ENCODE results near the gene ZMAT5.

The ZMAT5 gene

DNA sequence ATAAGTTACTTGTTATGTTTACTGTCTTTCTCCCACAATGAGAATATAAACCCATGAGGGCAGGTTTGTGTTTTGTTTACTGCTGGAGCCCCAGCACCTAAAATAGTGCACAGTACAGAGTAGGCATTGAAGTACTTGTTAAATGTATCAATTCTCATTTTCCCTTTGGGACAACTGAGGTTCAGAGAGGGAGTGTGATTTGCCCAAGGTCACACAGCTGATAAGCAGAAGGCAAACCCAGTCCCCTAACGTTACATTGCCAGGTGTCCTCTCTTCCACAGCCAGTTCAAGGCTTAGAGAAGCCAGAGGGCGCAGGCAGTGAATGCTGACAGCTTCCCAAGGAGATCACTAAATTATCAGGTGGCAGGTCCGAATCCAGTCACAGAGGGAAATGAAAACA is 16.8 kb downstream of the ZMAT5 start:
- Histone ChIP-seq H3K4me1 (ENCODE audit: low read length) (peaks cover 17% of the 10 kb centered on the region), H3F3A (ENCODE audit: insufficient read depth, low read length) (0 out of 2 replicates have a peak, but pooled peaks cover 11% of the 10 kb centered on the region), H3K4me2 (ENCODE audit: low read depth, low read length) (no peak overlapping the region), H3K9me2 (replicated peaks; ENCODE audit: insufficient read depth, low read length) (no peaks in the 10 kb centered on the region), H3K9ac (ENCODE audit: low read length) (no peak overlapping the region), H3K27ac (ENCODE audit: low read length) (no peak overlapping the region), H3K36me3 (replicated peaks; ENCODE audit: insufficient read depth, low read length) (no peaks in the 10 kb centered on the region), H4K20me1 (ENCODE audit: insufficient read depth, low read length) (no peaks in the 10 kb centered on the region), H3K9me3 (replicated peaks; ENCODE audit: insufficient read depth, low read length) (no peaks in the 10 kb centered on the region), H2AFZ (ENCODE audit: low read length) (no peak overlapping the region), H3K4me3 (ENCODE audit: low read length) (no peak overlapping the region), H3K27me3 (replicated peaks; ENCODE audit: insufficient read depth, low read length) (no peaks in the 10 kb centered on the region), H3K79me2 (ENCODE audit: low read length) (no peaks in the 10 kb centered on the region)
- DNase-seq, result no peak
- TF ChIP-seq, protein P1, sequence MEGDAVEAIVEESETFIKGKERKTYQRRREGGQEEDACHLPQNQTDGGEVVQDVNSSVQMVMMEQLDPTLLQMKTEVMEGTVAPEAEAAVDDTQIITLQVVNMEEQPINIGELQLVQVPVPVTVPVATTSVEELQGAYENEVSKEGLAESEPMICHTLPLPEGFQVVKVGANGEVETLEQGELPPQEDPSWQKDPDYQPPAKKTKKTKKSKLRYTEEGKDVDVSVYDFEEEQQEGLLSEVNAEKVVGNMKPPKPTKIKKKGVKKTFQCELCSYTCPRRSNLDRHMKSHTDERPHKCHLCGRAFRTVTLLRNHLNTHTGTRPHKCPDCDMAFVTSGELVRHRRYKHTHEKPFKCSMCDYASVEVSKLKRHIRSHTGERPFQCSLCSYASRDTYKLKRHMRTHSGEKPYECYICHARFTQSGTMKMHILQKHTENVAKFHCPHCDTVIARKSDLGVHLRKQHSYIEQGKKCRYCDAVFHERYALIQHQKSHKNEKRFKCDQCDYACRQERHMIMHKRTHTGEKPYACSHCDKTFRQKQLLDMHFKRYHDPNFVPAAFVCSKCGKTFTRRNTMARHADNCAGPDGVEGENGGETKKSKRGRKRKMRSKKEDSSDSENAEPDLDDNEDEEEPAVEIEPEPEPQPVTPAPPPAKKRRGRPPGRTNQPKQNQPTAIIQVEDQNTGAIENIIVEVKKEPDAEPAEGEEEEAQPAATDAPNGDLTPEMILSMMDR (IDR thresholded peaks at IDR 0.05; ENCODE audit: low read length), result no peak
- TF ChIP-seq EZH2 (optimal IDR thresholded peaks at IDR 0.05; ENCODE audit: low read depth, low read length), result no peak
- no peak for TF ChIP-seq EZH2phosphoT487 (IDR thresholded peaks at IDR 0.05; ENCODE audit: low read length)

DNA sequence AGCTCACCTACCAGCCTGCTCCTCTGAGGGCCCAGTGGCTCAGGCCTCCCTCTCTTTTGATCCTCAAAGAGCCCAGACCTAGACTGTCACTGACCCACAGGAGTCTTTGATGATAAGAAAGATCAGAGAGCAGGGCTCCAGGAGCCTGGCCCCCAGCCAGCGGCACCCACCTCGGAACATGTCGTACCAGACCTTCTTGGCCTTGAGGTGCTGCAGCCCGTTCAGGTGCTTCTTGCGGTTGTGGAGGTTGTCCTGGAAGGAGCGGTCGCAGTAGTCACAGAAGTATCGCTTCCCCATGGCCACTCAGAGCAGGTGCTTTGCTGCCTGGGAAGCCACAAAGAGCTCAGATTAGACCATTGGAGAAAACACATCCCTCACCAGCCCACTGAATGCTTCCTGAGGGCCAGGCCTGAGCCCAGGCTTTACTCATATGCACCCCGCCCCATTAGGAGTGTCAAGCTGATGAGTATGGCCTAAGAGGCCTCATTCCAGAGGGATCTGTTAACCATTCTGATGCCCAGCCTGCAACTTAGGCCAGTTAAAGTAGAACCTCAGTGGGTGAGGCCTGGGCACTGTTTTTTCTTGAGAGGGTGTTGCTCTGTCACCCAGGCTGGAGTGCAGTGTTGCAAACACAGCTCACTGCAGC is 18.4 kb downstream of the ZMAT5 start:
- Histone ChIP-seq H3K4me2 (ENCODE audit: low read depth, low read length) (peak overlapping the region; percentile 35; the same call in 1 of the 2 replicates), H3K27ac (ENCODE audit: low read length) (peak overlapping the region; percentile 60; the same call in 1 of the 2 replicates), H3F3A (ENCODE audit: insufficient read depth, low read length) (0 out of 2 replicates have a peak, but pooled peaks cover 11% of the 10 kb centered on the region), H2AFZ (ENCODE audit: low read length) (no peak overlapping the region), H3K9ac (ENCODE audit: low read length) (no peak overlapping the region), H4K20me1 (ENCODE audit: insufficient read depth, low read length) (no peaks in the 10 kb centered on the region), H3K36me3 (replicated peaks; ENCODE audit: insufficient read depth, low read length) (no peaks in the 10 kb centered on the region), H3K79me2 (ENCODE audit: low read length) (no peaks in the 10 kb centered on the region), H3K4me1 (ENCODE audit: low read length) (peaks cover 17% of the 10 kb centered on the region), H3K4me3 (ENCODE audit: low read length) (no peak overlapping the region), H3K9me3 (replicated peaks; ENCODE audit: insufficient read depth, low read length) (no peaks in the 10 kb centered on the region), H3K27me3 (replicated peaks; ENCODE audit: insufficient read depth, low read length) (no peaks in the 10 kb centered on the region), H3K9me2 (replicated peaks; ENCODE audit: insufficient read depth, low read length) (no peaks in the 10 kb centered on the region)
- TF ChIP-seq EZH2 (optimal IDR thresholded peaks at IDR 0.05; ENCODE audit: low read depth, low read length), result no peak
- no peak for TF ChIP-seq EZH2phosphoT487 (IDR thresholded peaks at IDR 0.05; ENCODE audit: low read length)
- TF ChIP-seq, protein P1 (IDR thresholded peaks at IDR 0.05; ENCODE audit: low read length), result no peak
- peak; percentile 67 for DNase-seq

DNA sequence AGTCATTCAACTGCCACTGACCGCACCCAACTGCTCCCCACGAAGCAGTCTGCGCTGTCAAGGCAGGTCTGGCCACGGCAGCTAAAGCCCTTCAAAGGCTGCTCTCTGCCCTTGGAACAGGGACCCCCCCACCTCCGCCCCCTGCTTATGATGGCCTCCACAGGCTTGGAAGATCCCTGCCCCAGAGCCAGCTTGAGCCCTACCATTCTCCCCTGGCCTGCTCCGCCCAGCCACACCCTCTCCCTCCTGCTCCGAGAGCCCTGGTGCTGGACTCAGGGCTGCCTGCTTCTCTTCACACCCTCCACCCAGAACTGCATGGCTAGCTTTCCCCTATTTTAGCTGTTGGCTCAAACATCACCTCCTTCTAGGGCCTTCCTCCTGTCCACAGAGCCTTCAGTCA is 19.0 kb downstream of the ZMAT5 start:
- Histone ChIP-seq H2AFZ (ENCODE audit: low read length) (no peak overlapping the region), H3K4me2 (ENCODE audit: low read depth, low read length) (peak overlapping the region; percentile 35; the same call in 1 of the 2 replicates), H3K9ac (ENCODE audit: low read length) (no peak overlapping the region), H4K20me1 (ENCODE audit: insufficient read depth, low read length) (no peaks in the 10 kb centered on the region), H3K36me3 (replicated peaks; ENCODE audit: insufficient read depth, low read length) (no peaks in the 10 kb centered on the region), H3K4me3 (ENCODE audit: low read length) (no peak overlapping the region), H3K27me3 (replicated peaks; ENCODE audit: insufficient read depth, low read length) (no peaks in the 10 kb centered on the region), H3K79me2 (ENCODE audit: low read length) (no peaks in the 10 kb centered on the region), H3K9me2 (replicated peaks; ENCODE audit: insufficient read depth, low read length) (no peaks in the 10 kb centered on the region), H3K4me1 (ENCODE audit: low read length) (peaks cover 17% of the 10 kb centered on the region), H3K27ac (ENCODE audit: low read length) (peak overlapping the region; percentile 60; the same call in 1 of the 2 replicates), H3K9me3 (replicated peaks; ENCODE audit: insufficient read depth, low read length) (no peaks in the 10 kb centered on the region), H3F3A (ENCODE audit: insufficient read depth, low read length) (0 out of 2 replicates have a peak, but pooled peaks cover 11% of the 10 kb centered on the region)
- TF ChIP-seq EZH2phosphoT487 (IDR thresholded peaks at IDR 0.05; ENCODE audit: low read length) (no peak), EZH2 (optimal IDR thresholded peaks at IDR 0.05; ENCODE audit: low read depth, low read length) (no peak)
- TF ChIP-seq, protein P1 (IDR thresholded peaks at IDR 0.05; ENCODE audit: low read length), result no peak
- no peak for DNase-seq

All from MM.1S (cell line).